Gastroesophageal sphincter (tissue), 3 donors: Measurements from ENCODE around the gene SLC52A3.

Experiments used
- CTCF ChIP-seq, 4 experiments: fragments of 200-600 bp in 2 of 4; fragments of 450-650 bp in 2 of 4; sonication (generic) in 1 of 4; IDR thresholded peaks; one replicate each; pipeline ENCODE4 v1.5.1; 2017 to 2019; ENCODE audit warnings: antibody characterized with exemption in 4 of 4, mild to moderate bottlenecking in 2 of 4, moderate library complexity in 2 of 4
- POLR2A ChIP-seq, 2 donors: fragments of 450-650 bp; IDR thresholded peaks; one replicate each; pipeline ENCODE4 v1.6.1; 2017; ENCODE audit warnings: antibody characterized with exemption in 2 of 2, mild to moderate bottlenecking in 2 of 2, moderate library complexity in 1 of 2

- no peak for TF ChIP-seq CTCF (IDR thresholded peaks at IDR 0.05)
- no peak for TF ChIP-seq POLR2A (IDR thresholded peaks at IDR 0.05)
Observed at GRCh38 chr20:739736-740135, 28.6 kb downstream of the SLC52A3 start.
